Measurements from ENCODE around the gene CNTNAP5.

DNA sequence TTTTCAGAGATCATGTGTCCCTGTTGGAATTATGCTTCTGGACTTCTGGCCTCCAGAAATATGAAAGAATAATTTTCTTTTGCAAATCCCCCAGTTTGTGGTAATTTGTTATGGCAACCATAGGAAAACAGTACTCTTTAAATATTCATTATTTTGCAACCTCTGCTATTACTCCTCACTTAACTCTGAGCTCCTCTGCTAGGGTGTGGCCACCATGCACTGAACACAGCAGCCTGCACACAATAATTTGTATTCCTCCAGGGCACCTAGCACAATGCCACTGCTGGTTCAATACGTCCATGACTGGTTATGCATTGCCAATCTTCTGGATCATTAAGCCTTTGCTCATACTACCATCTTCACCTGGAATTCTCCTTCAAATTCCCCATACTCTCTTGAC lies 232.0 kb downstream of the CNTNAP5 start:
- TF ChIP-seq ZNF384 (IDR thresholded peaks at IDR 0.05) (no peak), FOXK2 (IDR thresholded peaks at IDR 0.05) (no peak), SUZ12 (IDR thresholded peaks at IDR 0.05) (no peak), TARDBP (IDR thresholded peaks at IDR 0.05) (no peak), FOXA1 (IDR thresholded peaks at IDR 0.05) (no peak)
- TF ChIP-seq, protein P1, sequence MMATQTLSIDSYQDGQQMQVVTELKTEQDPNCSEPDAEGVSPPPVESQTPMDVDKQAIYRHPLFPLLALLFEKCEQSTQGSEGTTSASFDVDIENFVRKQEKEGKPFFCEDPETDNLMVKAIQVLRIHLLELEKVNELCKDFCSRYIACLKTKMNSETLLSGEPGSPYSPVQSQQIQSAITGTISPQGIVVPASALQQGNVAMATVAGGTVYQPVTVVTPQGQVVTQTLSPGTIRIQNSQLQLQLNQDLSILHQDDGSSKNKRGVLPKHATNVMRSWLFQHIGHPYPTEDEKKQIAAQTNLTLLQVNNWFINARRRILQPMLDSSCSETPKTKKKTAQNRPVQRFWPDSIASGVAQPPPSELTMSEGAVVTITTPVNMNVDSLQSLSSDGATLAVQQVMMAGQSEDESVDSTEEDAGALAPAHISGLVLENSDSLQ (IDR thresholded peaks at IDR 0.05) = no peak

Measured in HEK293T (cell line).